ENCODE results near the gene TKTL1. TPM values are rescaled to one million over a fixed set of nuclear protein-coding genes. Genes with fewer than 3 reads are reported as not detected.

The TKTL1 gene
- total and polyA plus RNA-seq, 2 of the 8 experiments (the other 6 are each of a cell fraction or from before 2014, with no cell fraction given): 0.05 TPM; not detected in 1

DNA sequence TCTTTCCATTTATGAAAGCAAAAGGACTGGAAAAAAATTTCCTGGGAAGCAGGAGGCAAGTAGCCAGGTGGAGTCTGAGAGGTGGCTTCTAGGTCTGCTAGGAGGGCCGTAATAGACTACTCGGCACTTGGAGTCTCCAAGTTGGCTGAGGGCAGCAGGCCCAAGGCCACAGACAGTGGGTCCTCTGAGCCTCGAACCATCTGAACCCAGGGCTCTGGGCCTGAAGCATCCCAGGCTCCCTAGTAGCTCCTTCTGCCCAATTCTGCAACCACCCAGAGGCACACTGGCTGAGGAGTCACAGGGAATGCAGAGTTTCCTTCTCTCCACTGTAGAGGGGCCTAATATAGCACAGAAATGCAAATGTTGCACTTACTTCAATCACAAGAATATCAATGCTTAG, 19.8 kb downstream of the TKTL1 start (continued):
- TF ChIP-seq NANOG (IDR thresholded peaks at IDR 0.05; ENCODE audit: insufficient read depth, low read depth, low read length, poor library complexity, severe bottlenecking): no peak
- no peak for TF ChIP-seq SAP30 (IDR thresholded peaks at IDR 0.05; ENCODE audit: insufficient read depth, insufficient replicate concordance, low read length)
- no peak for TF ChIP-seq NRF1 (IDR thresholded peaks at IDR 0.05; ENCODE audit: low read depth, low read length)
- TF ChIP-seq, protein P1, sequence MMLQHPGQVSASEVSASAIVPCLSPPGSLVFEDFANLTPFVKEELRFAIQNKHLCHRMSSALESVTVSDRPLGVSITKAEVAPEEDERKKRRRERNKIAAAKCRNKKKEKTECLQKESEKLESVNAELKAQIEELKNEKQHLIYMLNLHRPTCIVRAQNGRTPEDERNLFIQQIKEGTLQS (IDR thresholded peaks at IDR 0.05; ENCODE audit: insufficient read depth, low read depth, low read length): no peak
- no peak for TF ChIP-seq EZH2 (IDR thresholded peaks at IDR 0.05; ENCODE audit: low read depth, low read length, severe bottlenecking)
